Kidney (tissue), 14 donors: Measurements from ENCODE around the gene ZNF579. TPM values are rescaled to one million over a fixed set of nuclear protein-coding genes. Genes with fewer than 3 reads are reported as not detected.

ENCODE experiments used
- DNase-seq, 5 donors: peaks; one replicate each; pipeline ENCODE4 v3.0.0-alpha.2; 2013 to 2020
- FAIRE-seq: peaks from 2 replicates; lab custom pipeline; 2012; peaks lifted over from hg19 to GRCh38; lab: Jason Lieb, UNC
- H3K27ac ChIP-seq, 2 donors: one replicate each; pipeline ENCODE4 v1.7.0; 2013; ENCODE audit warnings: low read depth in 2 of 2, low read length in 2 of 2, inconsistent platforms in 1 of 2
- H3K27me3 ChIP-seq: one replicate; pipeline ENCODE4 v1.7.1; 2013; ENCODE audit warnings: low read length, inconsistent platforms; ENCODE audit not compliant: control insufficient read depth, insufficient read depth
- H3K36me3 ChIP-seq, 3 donors: one replicate each; pipeline versions ENCODE4 v1.7.0 to v1.7.1; 2013; ENCODE audit warnings: low read length in 3 of 3, control low read depth in 1 of 3, inconsistent platforms in 1 of 3; ENCODE audit not compliant: insufficient read depth in 3 of 3, control insufficient read depth in 2 of 3
- H3K4me1 ChIP-seq, 3 donors: one replicate each; pipeline versions ENCODE4 v1.7.0 to v1.7.1; 2013; ENCODE audit warnings: low read length in 3 of 3, inconsistent platforms in 1 of 3, low read depth in 1 of 3; ENCODE audit not compliant: control insufficient read depth in 2 of 3, insufficient read depth in 2 of 3
- H3K4me3 ChIP-seq, 3 donors: one replicate each; pipeline versions ENCODE4 v1.7.0 to v1.8.1; 2013; ENCODE audit warnings: low read length in 3 of 3, control low read depth in 1 of 3, inconsistent platforms in 1 of 3
- H3K9ac ChIP-seq, 3 donors: one replicate each; pipeline versions ENCODE4 v1.7.0 to v1.7.1; 2013; ENCODE audit warnings: low read length in 3 of 3, control low read depth in 1 of 3, inconsistent platforms in 1 of 3
- H3K9me3 ChIP-seq, 3 donors: one replicate each; pipeline versions ENCODE4 v1.7.0 to v1.7.1; 2013; ENCODE audit warnings: low read length in 3 of 3, control low read depth in 1 of 3, inconsistent platforms in 1 of 3; ENCODE audit not compliant: control insufficient read depth in 2 of 3, insufficient read depth in 1 of 3
- intact Hi-C: fragments of 100-400 bp; cut with DNase I; formaldehyde crosslinking; loops from one replicate; pipeline ENCODE4 v1.11.1; 2022
- polyA plus RNA-seq: library from polyadenylated mRNA; stranded (reverse); fragments of 350-450 nt; fragmentation: Illumina TruSeq; extraction: RNeasy Lipid Tissue Mini Kit (QIAGEN cat#74804); gene quantifications from one replicate; pipeline ENCODE4 v1.2.3, GENCODE V29; 2014; ENCODE audit warnings: low read depth, low replicate concordance; ENCODE audit not compliant: insufficient read depth
- total RNA-seq: library from RNA; stranded (reverse); fragmentation: NEBNext Ultra II Directional; extraction: Animal tissue kit (Norgen Biotek cat#: 25700); gene quantifications from one replicate; pipeline ENCODE4 v1.2.1, GENCODE V29; 2021
- TF ChIP-seq, protein P1 (sequence below): IDR thresholded peaks from 3 replicates; pipeline ENCODE4 v1.5.1; 2012; ENCODE audit warnings: mild to moderate bottlenecking, moderate library complexity, borderline replicate concordance; ENCODE audit not compliant: insufficient read depth; ENCODE audit errors: extremely low read depth
- donor health status: control.
- donor health status: control.
- donor health status: control.
- donor health status: control.
- donor health status: control.
- donor health status: DM: yes; HTN: yes; CAD: no.
- donor health status: Normal renal cell carcinoma (clear cell type).

Gene ZNF579
- total and polyA plus RNA-seq, 2 donors from 2014 or later = 10.9 to 16.6 TPM

DNA sequence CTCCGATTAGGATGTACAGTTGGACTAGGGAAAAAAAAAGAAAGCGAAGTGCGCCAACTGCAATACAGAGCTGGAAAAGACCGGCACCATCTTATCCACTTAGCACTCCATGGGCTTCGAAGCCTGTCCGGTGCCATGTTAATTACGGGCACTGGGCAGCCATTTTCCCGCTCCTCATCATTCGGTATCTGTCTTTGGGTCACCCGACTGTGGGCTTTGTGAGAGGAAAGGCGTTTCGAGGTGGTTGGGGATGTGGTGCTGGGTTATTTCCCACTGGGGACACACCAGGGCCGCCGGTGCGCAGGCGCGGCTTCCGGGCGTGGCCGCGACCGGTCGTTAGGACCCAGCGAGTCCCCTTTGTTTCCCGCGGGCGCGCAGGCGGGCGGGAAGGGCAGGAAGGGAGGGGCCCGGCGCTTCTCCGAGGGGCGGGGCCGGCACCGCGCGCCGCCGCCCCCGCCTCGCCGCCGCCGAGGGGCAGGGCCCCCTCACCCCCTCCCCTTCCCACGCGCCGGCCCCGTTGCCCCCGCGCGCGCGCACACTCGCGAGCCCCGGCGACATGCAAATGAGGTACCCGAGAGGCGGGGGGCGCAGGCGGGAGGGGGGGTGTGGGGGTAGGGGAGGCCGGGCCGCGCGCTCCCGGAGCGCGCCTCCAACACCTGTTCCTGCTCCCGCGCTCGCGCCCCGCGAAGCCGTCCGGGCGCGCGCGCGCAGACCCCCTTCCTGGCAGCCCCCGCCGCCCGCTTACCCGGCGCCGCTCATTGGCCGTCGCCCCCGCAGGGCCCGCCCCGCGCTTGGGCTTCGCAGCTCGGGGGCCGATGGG is 19.4 kb upstream of the ZNF579 start, which contains the start of gene ZNF524:
ZNF524 (plus strand) TSS at position 447 of the 820 bp plus-strand sequence. CDS start 1,825 bp downstream, outside the sequence.
- DNase-seq (peak; percentile 92 to 98 (median 96)), FAIRE-seq (no peak)
- Histone ChIP-seq H3K9me3 (no peaks in the 10 kb centered on the region), H3K4me3 (peak within 1 kb of the TSS; percentile 85 to 99 (median 98)), H3K27ac (peak within 1 kb of the TSS; percentile 98 to 99), H3K36me3 (peaks cover 0 to 5% (median 3%) of the 10 kb centered on the region in 3 donors), H3K27me3 (no peaks in the 10 kb centered on the region), H3K4me1 (peaks cover 0 to 11% (median 3%) of the 10 kb centered on the region in 3 donors), H3K9ac (peak within 1 kb of the TSS; percentile 48 to 98 (median 97))
- TF ChIP-seq, protein P1, sequence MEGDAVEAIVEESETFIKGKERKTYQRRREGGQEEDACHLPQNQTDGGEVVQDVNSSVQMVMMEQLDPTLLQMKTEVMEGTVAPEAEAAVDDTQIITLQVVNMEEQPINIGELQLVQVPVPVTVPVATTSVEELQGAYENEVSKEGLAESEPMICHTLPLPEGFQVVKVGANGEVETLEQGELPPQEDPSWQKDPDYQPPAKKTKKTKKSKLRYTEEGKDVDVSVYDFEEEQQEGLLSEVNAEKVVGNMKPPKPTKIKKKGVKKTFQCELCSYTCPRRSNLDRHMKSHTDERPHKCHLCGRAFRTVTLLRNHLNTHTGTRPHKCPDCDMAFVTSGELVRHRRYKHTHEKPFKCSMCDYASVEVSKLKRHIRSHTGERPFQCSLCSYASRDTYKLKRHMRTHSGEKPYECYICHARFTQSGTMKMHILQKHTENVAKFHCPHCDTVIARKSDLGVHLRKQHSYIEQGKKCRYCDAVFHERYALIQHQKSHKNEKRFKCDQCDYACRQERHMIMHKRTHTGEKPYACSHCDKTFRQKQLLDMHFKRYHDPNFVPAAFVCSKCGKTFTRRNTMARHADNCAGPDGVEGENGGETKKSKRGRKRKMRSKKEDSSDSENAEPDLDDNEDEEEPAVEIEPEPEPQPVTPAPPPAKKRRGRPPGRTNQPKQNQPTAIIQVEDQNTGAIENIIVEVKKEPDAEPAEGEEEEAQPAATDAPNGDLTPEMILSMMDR = no peak
- intact Hi-C loops = no loop called here

DNA sequence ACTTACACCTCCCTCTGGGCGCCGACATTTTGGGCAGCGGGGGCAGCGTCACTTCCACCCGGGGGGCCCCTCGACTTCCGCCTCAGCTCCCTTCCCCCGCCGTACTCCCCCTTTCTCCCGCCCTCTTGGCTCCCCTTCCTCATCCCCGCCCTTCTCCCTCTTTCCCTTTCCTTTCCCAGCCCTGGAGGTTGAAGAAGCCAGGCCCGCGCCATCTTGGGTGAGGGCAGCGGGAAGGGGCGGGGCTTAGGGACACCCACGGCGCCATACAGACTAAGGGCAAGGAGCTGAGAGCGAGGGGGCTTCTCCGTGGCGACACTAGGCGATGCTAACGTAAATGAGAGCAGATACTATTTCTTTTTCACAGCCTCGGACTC is 18.8 kb upstream of the ZNF579 start, which contains the start of gene FIZ1:
FIZ1 (minus strand) TSS at position 50 of the 374 bp plus-strand sequence. CDS start 1,652 bp downstream, outside the sequence.
- peaks cover 0 to 10% (median 3%) of the 10 kb centered on the region in 3 donors for H3K36me3 ChIP-seq
- peak within 1 kb of the TSS; percentile 98 to 99 for H3K27ac ChIP-seq
- H3K4me3 ChIP-seq = peak within 1 kb of the TSS; percentile 85 to 99 (median 98)
- TF ChIP-seq, protein P1 = no peak
- peaks cover 0 to 8% (median 3%) of the 10 kb centered on the region in 3 donors for H3K4me1 ChIP-seq
- DNase-seq (peak; percentile 99 to 100 (median 100)), FAIRE-seq (peak; percentile 33)
- intact Hi-C loops = no loop called here
- no peaks in the 10 kb centered on the region for H3K27me3 ChIP-seq
- H3K9ac ChIP-seq = peak within 1 kb of the TSS; percentile 42 to 98 (median 97)
- no peaks in the 10 kb centered on the region for H3K9me3 ChIP-seq

DNA sequence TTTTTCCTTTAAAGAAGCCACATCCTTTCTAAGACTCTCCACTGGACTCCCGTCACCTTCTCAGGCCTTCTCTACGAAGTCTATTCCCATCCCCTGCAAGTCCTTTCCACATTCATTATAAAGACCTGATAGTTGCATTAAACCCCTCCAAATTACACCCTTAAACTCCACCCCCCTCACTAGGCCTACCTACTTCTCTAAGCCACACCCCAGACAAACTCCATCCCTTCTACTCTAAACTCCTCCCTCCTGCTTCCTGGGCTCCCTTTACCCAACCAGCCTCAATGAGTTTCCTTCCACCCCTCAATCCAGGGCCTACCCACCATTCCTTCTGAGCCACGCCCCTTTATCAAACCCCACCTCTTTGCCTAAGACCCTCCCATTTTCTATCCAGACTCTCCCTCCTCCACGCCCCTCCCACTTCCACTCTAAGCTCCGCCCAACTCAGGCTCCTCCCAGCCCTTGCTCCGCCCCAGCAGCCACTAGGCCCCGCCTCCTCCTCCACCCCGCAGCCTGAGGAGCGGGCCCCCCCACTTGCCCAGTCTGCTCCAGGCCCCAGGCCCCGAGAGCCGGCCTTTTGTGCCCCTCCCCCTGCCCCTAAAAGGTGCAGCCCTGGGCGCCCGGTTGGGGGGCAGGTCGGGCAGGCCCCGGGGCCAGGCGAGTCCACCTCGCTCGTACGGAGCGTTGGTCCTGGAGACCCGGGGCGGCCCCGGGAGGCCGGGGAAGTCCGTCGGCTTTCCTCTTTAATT is 18.2 kb upstream of the ZNF579 start:
- Histone ChIP-seq H3K4me1 (peaks cover 0 to 8% (median 3%) of the 10 kb centered on the region in 3 donors), H3K27me3 (no peaks in the 10 kb centered on the region), H3K36me3 (peaks cover 0 to 10% (median 3%) of the 10 kb centered on the region in 3 donors), H3K4me3 (peak overlapping the region; percentile 50 to 99 (median 98)), H3K9me3 (no peaks in the 10 kb centered on the region), H3K27ac (peak overlapping the region; percentile 98 to 99), H3K9ac (peak overlapping the region in 2 of 3 donors; percentile 12 to 97)
- FAIRE-seq (peak; percentile 74), DNase-seq (peak; percentile 96 to 98 (median 97))
- TF ChIP-seq, protein P1 = no peak
- intact Hi-C loops = no loop called here
